ENCODE measurements around the gene SHB. TPM values are rescaled to one million over a fixed set of nuclear protein-coding genes. Genes with fewer than 3 reads are reported as not detected.

Gene SHB
- total RNA-seq, 1 donor, result 19.9 TPM

DNA sequence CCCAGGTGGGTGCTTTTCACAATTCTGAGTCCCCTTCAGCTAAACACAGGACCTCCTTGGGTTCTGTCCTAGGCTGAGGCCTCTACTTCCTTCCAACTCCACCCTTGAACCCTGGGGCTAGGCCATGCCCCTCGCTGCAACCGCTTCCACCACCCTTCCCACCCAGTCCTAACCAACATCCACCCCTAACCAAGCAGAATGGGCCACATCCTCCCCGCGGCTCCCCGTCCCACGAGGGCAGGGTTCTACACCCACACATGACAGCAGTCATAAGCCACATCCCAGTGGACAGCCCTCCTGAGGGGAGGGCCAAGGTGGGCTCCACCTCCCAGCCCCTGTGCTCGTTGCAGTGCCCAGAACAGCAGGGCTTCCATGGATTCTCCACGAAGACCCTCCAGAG, 65.8 kb downstream of the SHB start:
- TF ChIP-seq, protein P1, sequence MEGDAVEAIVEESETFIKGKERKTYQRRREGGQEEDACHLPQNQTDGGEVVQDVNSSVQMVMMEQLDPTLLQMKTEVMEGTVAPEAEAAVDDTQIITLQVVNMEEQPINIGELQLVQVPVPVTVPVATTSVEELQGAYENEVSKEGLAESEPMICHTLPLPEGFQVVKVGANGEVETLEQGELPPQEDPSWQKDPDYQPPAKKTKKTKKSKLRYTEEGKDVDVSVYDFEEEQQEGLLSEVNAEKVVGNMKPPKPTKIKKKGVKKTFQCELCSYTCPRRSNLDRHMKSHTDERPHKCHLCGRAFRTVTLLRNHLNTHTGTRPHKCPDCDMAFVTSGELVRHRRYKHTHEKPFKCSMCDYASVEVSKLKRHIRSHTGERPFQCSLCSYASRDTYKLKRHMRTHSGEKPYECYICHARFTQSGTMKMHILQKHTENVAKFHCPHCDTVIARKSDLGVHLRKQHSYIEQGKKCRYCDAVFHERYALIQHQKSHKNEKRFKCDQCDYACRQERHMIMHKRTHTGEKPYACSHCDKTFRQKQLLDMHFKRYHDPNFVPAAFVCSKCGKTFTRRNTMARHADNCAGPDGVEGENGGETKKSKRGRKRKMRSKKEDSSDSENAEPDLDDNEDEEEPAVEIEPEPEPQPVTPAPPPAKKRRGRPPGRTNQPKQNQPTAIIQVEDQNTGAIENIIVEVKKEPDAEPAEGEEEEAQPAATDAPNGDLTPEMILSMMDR (IDR thresholded peaks at IDR 0.05; ENCODE audit: insufficient read depth, low read depth, low read length), result no peak
- DNase-seq (ENCODE audit: low read depth), result no peak
- H3K4me3 ChIP-seq (ENCODE audit: low read depth, low read length), result no peak overlapping the region

DNA sequence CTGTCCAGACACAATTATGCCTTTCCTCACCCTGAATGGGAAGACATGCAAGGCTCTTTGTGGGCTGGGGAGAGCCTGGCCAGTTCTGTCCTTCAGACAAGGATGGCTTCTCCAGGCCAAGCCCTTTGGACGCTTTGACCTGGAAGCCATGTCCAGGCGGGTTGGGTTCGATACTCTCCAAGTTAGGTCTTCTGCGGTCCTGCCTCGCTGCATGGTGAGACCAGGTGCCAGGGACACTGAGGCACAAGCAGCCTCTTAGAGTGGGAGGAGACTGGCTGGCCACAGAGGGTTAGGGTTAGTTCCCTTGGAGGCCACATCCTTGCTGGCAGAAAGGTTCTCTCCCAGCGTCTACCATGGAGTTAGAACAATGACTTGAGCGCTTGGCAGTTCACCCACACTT, 67.6 kb downstream of the SHB start:
- DNase-seq (ENCODE audit: low read depth), result no peak
- H3K4me3 ChIP-seq (ENCODE audit: low read depth, low read length), result no peak overlapping the region
- TF ChIP-seq, protein P1 (IDR thresholded peaks at IDR 0.05; ENCODE audit: insufficient read depth, low read depth, low read length), result no peak

DNA sequence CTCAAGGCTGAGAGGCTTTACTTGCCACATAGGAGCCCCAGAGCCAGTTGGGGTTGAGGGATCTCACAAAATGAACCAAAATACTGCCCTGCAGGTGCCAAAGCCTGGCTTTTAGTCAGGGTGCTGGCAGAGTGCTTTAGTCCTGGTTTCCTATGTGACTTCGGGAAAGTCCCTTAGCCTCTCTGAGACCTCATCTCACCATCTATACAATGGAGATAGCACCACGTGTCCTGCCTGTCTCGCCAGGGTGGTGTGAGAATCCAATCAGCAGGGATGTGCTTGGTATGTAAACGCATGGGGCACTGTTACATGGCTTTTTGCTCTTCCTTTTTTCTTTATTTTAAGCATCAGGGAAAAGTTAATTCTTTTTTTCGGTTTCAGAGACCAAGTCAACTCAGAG, 68.3 kb downstream of the SHB start:
- H3K4me3 ChIP-seq (ENCODE audit: low read depth, low read length), result no peak overlapping the region
- DNase-seq (ENCODE audit: low read depth), result no peak
- TF ChIP-seq, protein P1 (IDR thresholded peaks at IDR 0.05; ENCODE audit: insufficient read depth, low read depth, low read length), result no peak

DNA sequence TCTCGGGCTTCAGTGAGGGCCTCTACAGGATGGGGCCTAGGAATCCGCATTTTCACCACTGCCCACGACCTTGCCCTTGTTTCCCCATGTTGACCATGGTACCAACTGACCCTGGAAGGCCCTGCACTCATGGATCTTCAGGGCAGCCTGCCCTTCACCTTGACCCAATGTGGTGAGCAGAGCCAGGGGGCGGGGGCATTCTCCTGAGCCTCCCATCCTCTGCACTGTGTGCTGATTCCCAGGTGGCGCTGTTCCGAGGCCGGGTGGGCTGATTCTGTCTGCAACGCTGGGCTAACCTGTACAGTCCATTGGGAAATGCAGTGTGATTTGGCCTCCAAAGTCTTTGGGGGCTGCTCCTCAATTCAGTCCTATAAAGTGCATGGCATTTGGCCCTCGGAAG, 68.7 kb downstream of the SHB start:
- TF ChIP-seq, protein P1 (IDR thresholded peaks at IDR 0.05; ENCODE audit: insufficient read depth, low read depth, low read length), result peak; percentile 13
- no peak overlapping the region for H3K4me3 ChIP-seq (ENCODE audit: low read depth, low read length)
- DNase-seq (ENCODE audit: low read depth), result no peak

DNA sequence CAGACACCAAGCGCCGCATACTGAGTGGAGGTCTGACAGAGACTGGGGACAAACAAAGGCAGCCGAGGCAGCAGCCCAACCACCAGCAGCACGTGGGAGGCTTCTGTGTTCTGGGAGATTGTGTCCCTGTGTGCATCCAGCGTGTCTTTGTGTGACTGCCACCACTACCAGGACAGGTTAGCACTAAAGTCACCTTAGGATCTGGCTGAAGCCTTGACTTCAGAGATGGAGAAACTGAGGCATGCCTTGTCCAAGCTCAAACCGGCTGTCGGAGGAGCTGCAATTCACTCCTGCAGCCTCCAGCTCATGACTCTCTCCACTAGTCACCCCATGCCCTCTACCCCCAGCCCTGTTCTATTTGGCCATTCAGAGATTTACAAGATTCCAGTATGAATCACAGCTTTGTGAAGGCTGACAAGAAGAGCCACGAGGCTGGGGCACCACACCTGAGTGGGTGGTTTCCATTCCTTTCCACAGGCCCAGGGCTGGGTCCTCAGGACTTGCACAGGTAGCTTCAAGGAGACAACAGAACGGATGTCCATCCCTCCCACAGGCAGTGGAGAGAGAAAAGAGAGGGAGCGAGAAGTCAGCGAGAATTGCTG, 69.3 kb downstream of the SHB start:
- H3K4me3 ChIP-seq (ENCODE audit: low read depth, low read length), result no peak overlapping the region
- TF ChIP-seq, protein P1 (IDR thresholded peaks at IDR 0.05; ENCODE audit: insufficient read depth, low read depth, low read length), result no peak
- DNase-seq (ENCODE audit: low read depth), result peak; percentile 48

DNA sequence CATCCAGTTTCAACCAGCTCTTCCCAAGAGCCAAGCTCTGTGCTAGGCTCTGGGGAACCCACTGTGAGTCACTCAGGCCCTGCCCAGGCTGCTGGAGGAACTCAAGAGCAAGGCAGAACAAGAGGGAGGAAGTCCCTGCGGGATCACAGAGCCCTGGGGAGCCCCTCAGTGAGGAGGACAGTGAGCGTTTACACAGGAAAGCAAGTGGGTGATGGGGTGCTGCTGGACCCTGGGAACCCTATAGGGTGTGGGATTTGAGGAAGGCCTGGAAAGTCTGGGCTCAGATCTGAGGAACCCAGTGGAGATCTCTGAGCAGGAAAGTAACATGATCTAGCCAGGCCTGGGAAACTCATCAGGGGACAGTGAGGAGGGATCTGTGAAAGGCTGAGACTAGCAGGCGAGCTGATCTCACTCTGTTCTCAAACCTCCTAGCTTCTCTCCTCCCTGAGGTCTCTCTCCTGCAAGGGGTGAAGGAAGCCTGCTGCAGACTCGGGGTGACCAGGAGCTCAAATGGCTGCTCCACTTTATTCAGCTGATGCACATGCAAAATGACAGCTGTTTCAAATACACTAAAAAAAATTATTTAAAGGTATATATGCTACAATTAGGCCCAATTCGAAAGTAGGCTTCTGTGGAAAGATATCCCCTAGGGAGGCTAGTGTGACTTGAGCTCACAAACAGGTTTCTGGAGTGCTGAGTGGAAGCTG, 70.0 kb downstream of the SHB start:
- H3K4me3 ChIP-seq (ENCODE audit: low read depth, low read length), result no peak overlapping the region
- TF ChIP-seq, protein P1 (IDR thresholded peaks at IDR 0.05; ENCODE audit: insufficient read depth, low read depth, low read length), result no peak
- DNase-seq (ENCODE audit: low read depth), result peak; percentile 45
